Measurements from ENCODE around the gene WBP2NL. TPM values are rescaled to one million over a fixed set of nuclear protein-coding genes. Genes with fewer than 3 reads are reported as not detected.

WBP2NL gene
- total RNA-seq, 2 experiments from 2014 or later, result 1.5 to 1.6 TPM

DNA sequence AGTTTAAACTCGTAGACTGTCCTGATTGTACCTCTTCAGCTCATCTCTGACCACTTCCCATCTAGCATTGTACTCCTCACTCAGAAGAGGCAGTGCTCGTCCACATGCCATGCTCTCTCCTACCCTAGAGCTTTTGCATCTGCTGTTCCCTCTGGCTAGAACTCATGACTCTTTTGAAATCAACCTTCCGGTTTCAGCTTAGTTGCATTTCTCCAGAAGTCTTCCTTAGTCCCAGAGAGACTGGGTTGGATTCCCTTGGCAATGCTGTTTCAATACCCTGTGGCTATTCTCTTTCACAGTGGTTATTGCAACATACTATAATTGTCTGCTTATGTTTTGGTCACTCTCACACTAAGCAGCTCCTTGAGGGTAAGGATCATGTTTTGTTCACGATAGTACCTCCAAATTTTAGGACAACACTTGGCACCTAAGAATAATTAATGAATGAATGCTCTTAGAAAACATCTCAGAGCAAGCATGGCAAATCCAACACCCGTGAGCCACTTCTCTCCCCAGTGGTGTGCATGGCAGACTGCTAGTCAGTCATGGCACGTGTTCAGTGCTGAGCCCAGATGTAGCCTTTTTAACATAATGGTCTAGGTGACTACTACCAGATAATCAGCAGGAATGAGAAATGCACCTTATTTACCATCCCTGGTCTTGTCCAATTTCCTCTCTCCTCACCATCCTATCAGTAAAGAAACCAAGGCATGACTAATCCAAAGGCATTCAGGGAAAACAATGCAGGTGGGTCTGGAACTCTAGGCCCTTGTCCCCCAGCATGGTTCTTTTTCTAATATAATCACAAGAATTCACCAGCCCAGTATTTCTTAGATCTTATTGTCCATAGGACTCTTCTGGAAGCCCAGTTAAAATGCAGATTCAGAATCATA lies 14.8 kb upstream of the WBP2NL start:
- ChIA-PET CTCF (interaction anchor here (1.0 to 1.3 kb wide), 4 partner anchors 13 to 204 kb away, joined by 3 to 4 read pairs (median 3); partner anchors contain the start of genes NAGA and WBP2NL), POLR2A (no interaction called here)
- Mint-ChIP-seq H3K4me3 (no peak overlapping the region), H3K4me1 (no peaks in the 10 kb centered on the region), H3K27me3 (peaks cover 5% of the 10 kb centered on the region), H3K9me3 (no peaks in the 10 kb centered on the region), H3K36me3 (ENCODE audit: low read depth) (no peaks in the 10 kb centered on the region), H3K27ac (no peak overlapping the region)
- no peak for DNase-seq

- CTCF ChIA-PET, result interaction anchor here (0.5 to 0.8 kb wide), 4 partner anchors 57 to 290 kb away, joined by 3 to 4 read pairs (median 3); no protein-coding TSS in a partner anchor
- no peaks in the 10 kb centered on the region for H3K27me3 Mint-ChIP-seq
- H3K27ac Mint-ChIP-seq, result no peak overlapping the region
- no peaks in the 10 kb centered on the region for H3K4me1 Mint-ChIP-seq
- POLR2A ChIA-PET, result no interaction called here
- no peak for DNase-seq
- no peaks in the 10 kb centered on the region for H3K36me3 Mint-ChIP-seq (ENCODE audit: low read depth)
- H3K9me3 Mint-ChIP-seq, result no peaks in the 10 kb centered on the region
- H3K4me3 Mint-ChIP-seq, result no peak overlapping the region
These were observed 11.3 kb upstream of the WBP2NL start for GRCh38 chr22:41987276-41987675.

DNA sequence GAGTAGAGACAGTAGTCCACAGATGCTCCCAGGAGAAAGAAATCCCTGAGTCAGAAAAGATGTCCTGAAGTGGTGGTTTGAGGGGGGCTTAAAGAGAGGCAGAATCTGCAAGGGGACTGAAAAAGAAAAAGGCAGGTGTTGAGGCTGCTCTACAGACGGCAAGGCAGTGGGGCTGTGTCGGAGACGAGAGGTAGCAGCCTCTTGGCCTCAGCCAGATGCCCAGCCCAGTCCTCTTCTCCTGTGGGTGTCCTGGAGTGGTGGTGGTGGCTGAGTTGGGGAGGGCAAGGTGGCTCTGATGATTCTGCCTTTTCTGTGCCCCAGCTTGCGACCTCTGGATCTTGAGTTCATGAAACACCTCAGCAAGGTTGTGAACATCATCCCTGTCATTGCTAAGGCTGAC lies 9.3 kb upstream of the WBP2NL start:
- H3K9me3 Mint-ChIP-seq, result no peaks in the 10 kb centered on the region
- DNase-seq, result no peak
- H3K36me3 Mint-ChIP-seq (ENCODE audit: low read depth), result no peaks in the 10 kb centered on the region
- POLR2A ChIA-PET, result no interaction called here
- no peak overlapping the region for H3K27ac Mint-ChIP-seq
- no peak overlapping the region for H3K4me3 Mint-ChIP-seq
- CTCF ChIA-PET, result no interaction called here
- no peaks in the 10 kb centered on the region for H3K27me3 Mint-ChIP-seq
- H3K4me1 Mint-ChIP-seq, result no peaks in the 10 kb centered on the region

- no peak overlapping the region for H3K4me3 Mint-ChIP-seq
- no peak overlapping the region for H3K27ac Mint-ChIP-seq
- H3K4me1 Mint-ChIP-seq, result peaks cover 4% of the 10 kb centered on the region
- ChIA-PET CTCF (no interaction called here), POLR2A (no interaction called here)
- peaks cover 2% of the 10 kb centered on the region for H3K27me3 Mint-ChIP-seq
- H3K36me3 Mint-ChIP-seq (ENCODE audit: low read depth), result no peaks in the 10 kb centered on the region
- no peak for DNase-seq
- H3K9me3 Mint-ChIP-seq, result no peaks in the 10 kb centered on the region
These were observed 7.5 kb upstream of the WBP2NL start for GRCh38 chr22:41991111-41991510.

DNA sequence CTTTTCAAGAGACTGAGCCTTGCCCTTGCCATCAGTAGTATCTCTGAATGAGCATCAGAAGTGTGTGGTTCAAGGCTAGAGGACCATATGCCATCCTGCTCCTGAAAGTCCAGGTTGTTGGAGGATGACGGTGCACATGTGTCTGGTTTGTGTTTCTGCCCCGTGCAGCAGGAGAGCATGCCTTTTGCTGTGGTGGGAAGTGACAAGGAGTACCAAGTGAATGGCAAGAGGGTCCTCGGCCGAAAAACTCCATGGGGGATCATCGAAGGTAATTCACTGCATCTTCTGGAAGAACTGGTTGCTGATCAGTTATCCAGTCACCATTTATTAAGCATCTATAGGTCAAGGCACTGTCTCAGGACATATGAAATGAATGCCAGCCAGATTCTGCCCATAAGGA lies 6.1 kb upstream of the WBP2NL start:
- Mint-ChIP-seq H3K27me3 (peaks cover 2% of the 10 kb centered on the region), H3K27ac (no peak overlapping the region), H3K4me3 (no peak overlapping the region), H3K36me3 (ENCODE audit: low read depth) (no peaks in the 10 kb centered on the region), H3K9me3 (peaks cover under 1% of the 10 kb centered on the region), H3K4me1 (peaks cover 4% of the 10 kb centered on the region)
- DNase-seq, result no peak
- CTCF ChIA-PET, result interaction anchor here (2.2 kb wide), 1 partner anchor 98 kb away, joined by 7 read pairs; the partner anchor contains the start of gene NDUFA6
- POLR2A ChIA-PET, result no interaction called here

GRCh38 chr22:41995211-41995610 lies 3.4 kb upstream of the WBP2NL start:
- no peak for DNase-seq
- Mint-ChIP-seq H3K4me3 (no peak overlapping the region), H3K27ac (no peak overlapping the region), H3K27me3 (peaks cover 2% of the 10 kb centered on the region), H3K4me1 (peaks cover 21% of the 10 kb centered on the region), H3K9me3 (peaks cover 12% of the 10 kb centered on the region), H3K36me3 (ENCODE audit: low read depth) (peaks cover 3% of the 10 kb centered on the region)
- ChIA-PET CTCF (no interaction called here), POLR2A (interaction anchor here (0.6 kb wide), 1 partner anchor 573 kb away, joined by 3 read pairs; no protein-coding TSS in a partner anchor)

DNA sequence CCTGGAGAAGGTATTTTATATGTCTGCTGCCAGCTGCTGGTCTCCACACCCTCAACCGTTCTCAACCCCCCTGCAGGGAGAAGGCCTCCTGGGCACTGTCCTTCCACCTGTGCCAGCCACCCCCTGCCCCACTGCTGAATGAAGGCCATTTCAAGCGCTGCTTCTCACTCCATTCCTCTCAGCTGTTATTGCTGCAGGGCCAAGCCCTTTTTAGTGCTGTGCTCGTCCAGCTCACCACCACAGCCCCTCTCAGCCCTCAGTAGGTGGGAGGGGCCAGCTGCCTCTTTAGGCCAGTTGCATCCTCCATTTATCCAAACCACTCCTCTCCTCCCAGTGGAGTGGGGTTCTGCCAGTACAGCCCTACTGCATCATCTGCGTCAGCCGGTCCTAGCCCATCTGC lies 1.8 kb upstream of the WBP2NL start:
- no peak overlapping the region for H3K4me3 Mint-ChIP-seq
- peaks cover 6% of the 10 kb centered on the region for H3K27me3 Mint-ChIP-seq
- H3K27ac Mint-ChIP-seq, result no peak overlapping the region
- DNase-seq, result no peak
- peaks cover 12% of the 10 kb centered on the region for H3K9me3 Mint-ChIP-seq
- ChIA-PET CTCF (interaction anchor here (0.7 kb wide), 1 partner anchor 51 kb away, joined by 4 read pairs; no protein-coding TSS in a partner anchor), POLR2A (no interaction called here)
- H3K36me3 Mint-ChIP-seq (ENCODE audit: low read depth), result peaks cover 8% of the 10 kb centered on the region
- H3K4me1 Mint-ChIP-seq, result peaks cover 21% of the 10 kb centered on the region

DNA sequence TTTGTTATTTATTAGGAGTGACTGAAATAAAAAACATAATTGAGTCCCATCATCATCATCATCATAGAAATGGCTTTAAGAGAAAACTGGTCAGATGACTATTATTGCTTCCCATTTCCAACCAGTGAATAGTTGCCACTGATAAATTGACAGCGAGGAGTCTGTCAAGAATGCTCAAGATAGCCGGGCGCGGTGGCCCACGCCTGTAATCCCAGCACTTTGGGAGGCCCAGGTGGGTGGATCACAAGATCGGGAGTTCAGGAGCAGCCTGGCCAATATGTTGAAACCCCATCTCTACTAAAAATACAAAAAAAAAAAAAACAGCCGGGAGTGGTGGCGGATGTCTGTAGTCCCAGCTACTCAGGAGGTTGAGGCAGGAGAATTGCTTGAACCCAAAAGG lies 1.9 kb downstream of the WBP2NL start:
- Mint-ChIP-seq H3K27ac (no peak overlapping the region), H3K9me3 (peaks cover 15% of the 10 kb centered on the region), H3K36me3 (ENCODE audit: low read depth) (peaks cover 8% of the 10 kb centered on the region), H3K27me3 (peaks cover 10% of the 10 kb centered on the region), H3K4me1 (peaks cover 18% of the 10 kb centered on the region), H3K4me3 (no peak overlapping the region)
- CTCF ChIA-PET, result interaction anchor here (1.3 kb wide), 1 partner anchor 90 kb away, joined by 4 read pairs; the partner anchor contains the start of gene NDUFA6
- POLR2A ChIA-PET, result no interaction called here
- no peak for DNase-seq

- Mint-ChIP-seq H3K9me3 (peaks cover 18% of the 10 kb centered on the region), H3K4me1 (peaks cover 18% of the 10 kb centered on the region), H3K36me3 (ENCODE audit: low read depth) (peaks cover 8% of the 10 kb centered on the region), H3K4me3 (no peak overlapping the region), H3K27ac (no peak overlapping the region), H3K27me3 (peaks cover 9% of the 10 kb centered on the region)
- DNase-seq, result no peak
- POLR2A ChIA-PET, result no interaction called here
- CTCF ChIA-PET, result interaction anchor here (1.3 kb wide), 1 partner anchor 89 kb away, joined by 4 read pairs; the partner anchor contains the start of gene NDUFA6
These were observed 2.5 kb downstream of the WBP2NL start for GRCh38 chr22:42001121-42001520.

DNA sequence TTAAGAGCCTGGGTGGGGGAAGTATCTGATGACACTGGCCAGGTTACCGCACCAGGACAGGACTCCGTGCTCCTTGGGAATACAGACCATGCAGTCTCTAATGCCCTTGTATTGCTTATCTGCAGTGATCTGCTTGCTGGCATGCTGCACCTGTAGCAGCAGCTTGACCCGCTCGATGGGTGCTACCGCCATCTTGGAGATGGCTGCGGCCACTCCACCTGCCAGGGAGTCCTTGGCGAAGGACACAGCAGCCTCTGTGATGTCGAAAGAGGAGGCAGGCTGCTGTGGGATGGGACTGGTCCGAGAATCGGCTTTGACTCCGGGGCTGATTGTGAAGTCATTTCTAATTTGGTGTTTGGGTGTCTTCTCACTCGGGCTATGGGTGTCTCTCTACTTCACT lies 3.1 kb downstream of the WBP2NL start:
- ChIA-PET CTCF (interaction anchor here (0.9 to 1.3 kb wide), 2 partner anchors 42 to 88 kb away, joined by 3 to 4 read pairs; partner anchors contain the start of gene NDUFA6), POLR2A (interaction anchor here (0.6 kb wide), 1 partner anchor 10 kb away, joined by 4 read pairs; no protein-coding TSS in a partner anchor)
- Mint-ChIP-seq H3K9me3 (peaks cover 18% of the 10 kb centered on the region), H3K36me3 (ENCODE audit: low read depth) (peaks cover 8% of the 10 kb centered on the region), H3K4me1 (peaks cover 18% of the 10 kb centered on the region), H3K27me3 (peaks cover 9% of the 10 kb centered on the region), H3K27ac (no peak overlapping the region), H3K4me3 (no peak overlapping the region)
- DNase-seq, result no peak

DNA sequence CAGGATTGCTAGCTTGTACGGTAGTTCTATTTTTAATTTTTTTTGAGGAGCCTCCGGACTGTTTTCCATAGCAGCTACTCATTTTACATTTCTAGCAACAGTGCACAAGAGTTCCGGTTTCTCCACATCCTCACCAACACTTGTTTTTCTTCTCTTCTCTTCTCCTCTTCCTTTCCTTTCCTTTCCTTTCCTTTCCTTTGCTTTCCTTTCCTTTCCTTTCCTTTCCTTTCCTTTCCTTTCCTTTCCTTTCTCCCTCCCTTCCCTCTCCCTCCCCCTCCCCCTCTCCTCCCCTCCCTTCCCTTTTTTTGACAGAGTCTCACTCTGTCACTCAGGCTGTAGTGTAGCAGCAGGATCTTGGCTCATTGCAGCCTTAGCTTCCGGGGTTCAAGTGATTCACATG lies 9.3 kb downstream of the WBP2NL start:
- no peak overlapping the region for H3K4me3 Mint-ChIP-seq
- POLR2A ChIA-PET, result no interaction called here
- no peaks in the 10 kb centered on the region for H3K4me1 Mint-ChIP-seq
- H3K36me3 Mint-ChIP-seq (ENCODE audit: low read depth), result peaks cover 3% of the 10 kb centered on the region
- H3K27ac Mint-ChIP-seq, result no peak overlapping the region
- peaks cover 20% of the 10 kb centered on the region for H3K9me3 Mint-ChIP-seq
- peaks cover 17% of the 10 kb centered on the region for H3K27me3 Mint-ChIP-seq
- CTCF ChIA-PET, result no interaction called here
- no peak for DNase-seq

DNA sequence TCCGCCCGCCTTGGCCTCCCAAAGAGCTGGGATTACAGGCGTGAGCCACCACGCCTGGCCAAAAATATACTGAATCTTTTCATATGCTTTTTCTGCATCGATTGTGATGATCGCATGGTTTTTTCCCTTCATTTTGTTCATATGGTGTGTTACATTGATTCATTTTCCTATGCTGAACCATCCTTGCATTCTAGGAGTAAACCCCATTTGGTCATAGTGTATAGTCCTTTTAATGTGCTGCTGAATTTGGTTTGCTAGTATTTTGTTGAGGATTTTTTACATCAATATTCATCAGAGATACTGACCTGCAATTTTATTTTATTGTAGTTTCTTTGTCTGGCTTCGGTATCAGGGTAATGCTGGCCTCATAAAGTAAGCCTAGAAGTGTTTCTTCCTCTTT lies 12.2 kb downstream of the WBP2NL start:
- Mint-ChIP-seq H3K9me3 (peaks cover 18% of the 10 kb centered on the region), H3K4me3 (no peak overlapping the region), H3K27me3 (peaks cover 21% of the 10 kb centered on the region), H3K4me1 (no peaks in the 10 kb centered on the region), H3K27ac (no peak overlapping the region), H3K36me3 (ENCODE audit: low read depth) (peaks cover 3% of the 10 kb centered on the region)
- DNase-seq, result no peak
- POLR2A ChIA-PET, result no interaction called here
- CTCF ChIA-PET, result no interaction called here

DNA sequence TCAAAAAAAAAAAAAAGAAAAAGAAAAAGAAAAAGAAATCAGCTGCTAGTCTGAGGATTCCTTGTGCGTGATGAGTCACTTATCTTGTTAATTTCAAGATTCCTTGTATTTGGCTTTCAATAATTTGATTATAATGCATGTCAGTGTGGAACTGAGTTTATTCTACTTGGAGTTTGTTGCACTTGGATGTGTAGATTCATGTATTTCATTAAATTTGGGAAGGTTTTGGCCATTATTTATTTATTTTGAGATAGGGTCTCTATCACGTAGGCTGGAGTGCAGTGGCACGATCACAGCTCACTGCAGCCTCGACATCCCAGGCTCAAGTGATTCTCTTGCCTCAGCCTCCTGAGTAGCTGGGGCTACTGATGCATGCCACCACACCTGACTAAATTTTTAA lies 14.8 kb downstream of the WBP2NL start:
- peaks cover 25% of the 10 kb centered on the region for H3K27me3 Mint-ChIP-seq
- H3K27ac Mint-ChIP-seq, result no peak overlapping the region
- H3K4me3 Mint-ChIP-seq, result no peak overlapping the region
- H3K9me3 Mint-ChIP-seq, result peaks cover 18% of the 10 kb centered on the region
- H3K36me3 Mint-ChIP-seq (ENCODE audit: low read depth), result peaks cover 3% of the 10 kb centered on the region
- ChIA-PET CTCF (interaction anchor here (0.6 to 0.7 kb wide), 3 partner anchors 12 to 1637 kb away, joined by 3 to 4 read pairs (median 3); no protein-coding TSS in a partner anchor), POLR2A (no interaction called here)
- H3K4me1 Mint-ChIP-seq, result no peaks in the 10 kb centered on the region
- no peak for DNase-seq
